ENCODE data around the gene PDE7B.
"Not testable (repeated sequence)": the region's sequence is repeated elsewhere in the genome, so short reads cannot be mapped to it uniquely, and the experiment has no call there.

Gene PDE7B

DNA sequence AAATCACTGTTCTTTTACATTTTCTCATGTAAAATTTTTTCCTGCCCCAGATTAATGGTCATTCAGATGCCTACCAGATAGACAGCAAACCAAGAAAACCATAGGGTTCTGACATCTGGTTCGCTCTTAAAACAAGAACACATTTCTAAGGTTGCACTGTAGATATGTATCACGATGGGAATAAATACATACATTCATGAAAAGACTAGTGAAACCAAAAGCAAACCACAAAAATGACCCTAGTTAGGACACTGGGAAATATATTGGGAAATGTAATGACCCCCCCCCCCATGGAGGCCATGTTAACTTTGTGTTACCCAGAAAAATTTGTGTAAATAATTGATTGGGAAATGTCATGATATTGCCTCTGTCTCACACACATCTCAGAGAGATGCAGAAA lies 361.1 kb downstream of the PDE7B start:
- DNase-seq = no peak

DNA sequence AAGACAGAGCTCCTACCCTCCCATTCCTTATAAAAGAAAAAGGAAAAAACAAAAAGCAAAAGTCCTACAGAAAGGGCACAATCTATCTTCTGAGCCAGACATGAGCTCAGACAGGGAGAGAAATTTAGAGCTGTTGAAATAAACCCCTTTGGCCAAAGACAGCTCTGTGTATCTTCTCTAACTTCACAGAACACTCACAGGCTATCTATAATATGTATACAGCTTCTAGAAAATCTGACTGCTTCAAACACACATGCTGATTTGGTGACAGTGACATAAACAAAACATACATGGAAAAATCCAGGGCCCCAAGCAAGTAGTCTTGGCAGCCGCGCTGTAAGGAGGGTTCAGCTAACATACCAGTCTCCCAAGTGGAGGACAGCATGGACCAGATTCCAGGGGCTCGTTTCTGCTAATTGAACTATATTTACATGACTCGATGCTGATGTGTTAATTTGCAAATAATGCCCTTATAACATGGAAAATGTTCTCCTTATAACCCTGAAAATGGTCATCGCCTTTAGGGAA lies 361.6 kb downstream of the PDE7B start:
- DNase-seq = no peak

DNA sequence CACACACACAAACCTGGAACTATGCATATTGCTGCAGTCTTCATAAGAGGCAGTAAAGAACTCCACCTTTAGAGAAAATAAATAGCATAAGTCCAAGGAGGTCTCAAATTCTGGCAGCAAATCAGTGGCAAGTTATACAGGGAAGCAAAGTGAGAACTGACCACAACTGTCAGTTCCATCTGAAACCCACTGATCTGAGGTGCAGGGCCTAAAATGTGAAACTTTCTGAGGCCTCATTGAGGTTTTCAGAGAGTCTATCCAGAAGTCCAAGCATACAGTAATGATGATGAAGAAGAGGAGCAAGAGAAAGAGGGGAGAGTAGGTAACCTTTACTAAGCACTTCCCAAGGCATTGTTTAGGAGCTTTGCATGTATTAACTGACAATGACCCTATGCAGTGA lies 362.4 kb downstream of the PDE7B start:
- DNase-seq = no peak

DNA sequence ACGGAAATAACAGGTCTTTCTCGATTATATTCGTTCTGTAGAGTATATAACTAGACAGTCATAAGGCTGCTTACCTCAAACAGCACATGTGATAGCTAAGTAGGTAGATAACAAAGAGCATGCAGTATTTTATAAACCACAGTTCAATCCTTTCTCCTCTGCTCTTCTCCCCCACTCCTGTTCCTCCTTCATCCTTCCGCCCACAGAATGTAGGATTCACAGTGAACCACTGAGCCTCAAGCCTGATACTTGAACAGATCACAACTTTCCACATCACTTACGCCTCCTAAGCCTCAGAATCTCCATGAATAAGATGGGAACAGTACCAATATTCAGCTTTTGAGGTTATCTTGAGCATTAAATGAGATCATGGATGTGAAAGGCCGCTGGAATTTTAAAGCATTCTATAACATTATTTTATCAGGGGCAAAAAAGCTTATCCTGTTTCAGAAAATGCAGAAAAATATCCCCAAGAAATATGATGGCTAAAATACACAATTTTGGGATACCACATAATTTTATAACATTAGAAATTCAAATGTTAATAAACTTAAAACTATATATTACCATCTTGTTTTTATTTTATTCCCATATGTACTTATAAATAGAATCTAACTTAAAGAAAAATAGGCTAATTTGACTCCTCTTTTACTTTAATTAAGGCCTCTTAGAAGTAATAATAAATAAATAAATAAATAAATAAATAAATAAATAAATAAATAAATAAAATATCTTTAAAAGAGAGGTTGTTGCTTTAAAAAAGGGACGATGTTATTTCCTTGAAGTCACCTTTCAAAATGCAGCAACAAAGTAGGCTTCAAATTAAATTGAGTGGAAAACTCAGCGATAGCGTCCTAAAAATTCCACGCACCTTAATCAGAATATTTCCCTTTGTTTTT lies 365.3 kb downstream of the PDE7B start:
- DNase-seq = no peak

DNA sequence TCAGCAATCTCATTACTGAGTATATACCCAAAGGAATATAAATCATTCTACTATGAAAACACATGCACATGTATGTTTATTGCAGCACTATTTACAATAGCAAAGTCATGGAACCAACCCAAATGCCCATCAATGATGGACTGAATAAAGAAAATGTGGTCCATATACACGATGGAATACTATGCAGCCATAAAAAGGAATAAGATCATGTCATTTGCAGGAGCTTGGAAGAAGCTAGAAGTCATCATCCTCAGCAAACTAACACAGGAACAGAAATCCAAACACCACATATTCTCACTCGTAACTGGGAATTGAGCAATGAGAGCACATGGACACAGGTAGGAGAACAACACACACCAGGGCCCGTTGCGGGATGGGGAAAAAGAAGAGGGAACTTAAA lies 373.5 kb downstream of the PDE7B start:
- DNase-seq = not testable (repeated sequence)

DNA sequence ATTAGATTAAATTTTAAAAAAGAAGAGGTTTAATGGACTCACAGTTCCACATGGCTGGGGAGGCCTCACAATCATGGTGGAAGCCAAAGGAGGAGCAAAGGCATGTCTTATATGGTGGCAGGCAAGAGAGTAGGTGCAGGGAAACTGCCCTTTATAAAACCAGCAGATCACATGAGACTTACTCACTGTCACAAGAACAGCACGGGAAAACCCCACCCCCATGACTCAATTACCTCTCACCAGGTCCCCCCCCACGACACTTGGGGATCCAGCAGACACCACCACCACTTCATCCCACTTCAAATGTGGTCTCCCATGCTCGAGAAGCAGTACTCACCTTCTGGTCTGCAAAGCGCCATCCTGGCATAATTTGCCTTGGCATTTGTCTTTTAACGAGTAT lies 374.0 kb downstream of the PDE7B start:
- no peak for DNase-seq

DNA sequence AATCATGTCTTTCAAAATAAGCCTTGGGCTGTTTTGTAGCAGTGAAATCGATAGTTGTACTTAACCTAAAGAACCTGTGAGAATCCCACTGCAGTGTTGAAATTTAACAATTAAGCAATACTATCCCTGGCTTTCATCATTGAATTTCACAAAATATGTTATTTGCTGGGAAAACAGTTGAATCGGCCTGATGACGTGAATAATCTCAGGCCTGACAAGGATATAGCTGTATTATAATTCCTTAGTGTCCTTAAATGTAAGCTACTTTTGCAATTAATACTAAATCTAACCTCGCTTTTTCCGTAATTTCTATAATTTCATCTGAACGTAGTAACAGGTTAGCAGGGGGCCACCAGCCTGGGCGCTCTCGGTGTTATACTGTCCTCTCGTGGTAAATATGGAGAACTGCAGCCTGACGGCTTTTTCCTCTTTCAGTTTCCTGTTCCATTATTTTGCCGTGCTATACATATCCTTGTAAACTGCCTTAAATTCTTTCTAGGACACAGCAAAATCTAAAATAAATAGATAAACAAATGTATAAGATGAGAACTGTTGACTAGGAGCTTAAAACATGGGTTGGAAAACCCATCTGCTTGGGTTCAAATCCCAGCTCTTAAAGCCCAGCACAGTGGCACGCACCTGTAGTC lies 374.6 kb downstream of the PDE7B start:
- DNase-seq = peak; percentile 7

DNA sequence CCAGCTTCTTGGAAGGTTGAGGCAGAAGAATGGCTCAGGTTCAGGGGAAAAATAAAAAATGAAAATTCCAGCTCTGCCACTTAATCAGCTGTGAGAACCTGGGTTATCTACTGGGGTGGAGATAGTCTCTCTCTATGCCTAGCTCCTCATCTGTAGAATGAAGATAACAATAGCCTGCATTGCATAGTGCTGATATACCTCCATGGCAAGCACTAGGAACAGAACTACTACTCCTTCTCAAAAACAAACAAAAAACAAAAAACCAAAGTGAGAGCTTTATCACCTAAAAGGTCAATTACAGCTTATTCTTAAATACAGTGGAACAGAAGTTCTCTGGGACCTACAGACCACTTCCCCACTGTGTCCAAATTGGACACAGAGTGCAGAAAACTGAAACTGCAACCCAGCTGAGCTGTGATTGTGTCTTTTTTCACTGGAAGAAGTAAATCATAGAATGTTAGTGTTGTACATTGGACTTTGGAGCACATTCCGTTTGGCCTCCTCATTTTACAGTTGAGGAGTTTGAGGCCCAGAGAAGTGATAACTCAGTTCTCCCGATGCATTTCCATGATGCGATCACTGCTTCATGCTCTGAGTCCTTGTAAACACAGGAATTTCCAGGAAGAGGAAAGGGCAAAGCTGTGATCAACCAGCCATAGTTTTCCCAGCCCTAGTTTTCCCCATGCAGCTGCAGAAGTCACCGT lies 375.3 kb downstream of the PDE7B start:
- DNase-seq = no peak

DNA sequence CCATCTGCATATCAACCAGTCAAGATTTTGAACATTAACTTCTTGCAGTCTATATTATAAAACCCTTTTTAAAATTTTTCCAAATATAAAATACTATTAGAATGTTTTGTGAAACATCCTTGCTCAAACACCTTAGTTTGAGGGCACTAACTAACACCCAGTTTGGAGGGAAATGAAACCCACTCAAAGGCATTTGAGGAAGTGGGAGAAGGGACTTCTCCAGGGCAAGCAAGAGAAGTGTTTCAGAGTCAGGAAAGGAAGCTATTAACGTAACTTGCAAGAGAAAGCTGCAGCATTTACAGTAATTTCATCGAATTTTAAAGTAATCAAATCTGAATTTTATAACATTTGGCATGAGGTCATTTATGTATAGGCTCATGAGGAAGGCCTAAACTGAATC lies 377.3 kb downstream of the PDE7B start:
- DNase-seq = no peak

DNA sequence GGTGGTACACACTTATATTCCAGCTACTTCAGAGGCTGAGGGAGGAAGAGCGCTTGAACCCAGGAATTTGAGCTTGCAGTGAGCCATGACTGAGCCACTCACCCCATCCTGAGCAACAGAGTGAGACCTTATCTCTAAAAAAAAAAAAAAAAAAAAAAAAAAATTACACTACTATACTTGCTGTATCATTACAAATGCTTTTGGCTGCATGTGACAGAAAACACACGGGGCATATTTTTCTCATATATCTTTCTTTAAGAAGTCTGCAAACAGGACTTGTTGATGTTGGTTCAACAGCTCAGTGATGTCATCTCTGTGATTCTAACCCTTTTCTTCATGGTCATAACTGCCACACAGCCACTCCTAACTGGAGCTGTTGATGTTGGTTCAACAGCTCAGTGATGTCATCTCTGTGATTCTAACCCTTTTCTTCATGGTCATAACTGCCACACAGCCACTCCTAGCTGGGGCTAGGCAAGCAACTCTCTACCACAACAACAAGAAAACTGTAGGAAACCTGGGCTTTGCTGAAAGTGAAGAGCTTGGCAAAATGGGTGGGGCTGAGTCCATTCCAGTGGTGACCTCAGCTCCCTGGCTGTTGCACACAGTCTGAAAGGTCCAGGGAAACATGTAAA lies 378.8 kb downstream of the PDE7B start:
- DNase-seq = no peak

DNA sequence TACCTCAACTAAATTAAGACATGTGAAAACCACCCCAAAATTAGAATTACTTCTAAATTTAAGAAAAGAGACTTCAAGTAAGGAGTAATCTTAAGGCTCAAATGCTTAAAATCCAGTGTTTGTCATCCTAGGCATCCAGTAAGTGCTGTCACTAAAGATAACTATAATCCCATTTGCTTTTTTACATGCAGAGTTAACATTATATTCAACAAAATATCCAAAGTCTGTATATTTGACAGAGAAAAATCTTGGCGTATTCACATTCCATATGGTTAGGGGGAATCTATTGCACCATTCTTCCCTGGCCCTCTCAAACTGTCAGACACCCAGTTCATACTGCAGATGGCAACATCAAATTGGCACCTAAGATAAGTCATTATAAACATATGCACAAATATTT lies 381.2 kb downstream of the PDE7B start:
- DNase-seq = no peak

DNA sequence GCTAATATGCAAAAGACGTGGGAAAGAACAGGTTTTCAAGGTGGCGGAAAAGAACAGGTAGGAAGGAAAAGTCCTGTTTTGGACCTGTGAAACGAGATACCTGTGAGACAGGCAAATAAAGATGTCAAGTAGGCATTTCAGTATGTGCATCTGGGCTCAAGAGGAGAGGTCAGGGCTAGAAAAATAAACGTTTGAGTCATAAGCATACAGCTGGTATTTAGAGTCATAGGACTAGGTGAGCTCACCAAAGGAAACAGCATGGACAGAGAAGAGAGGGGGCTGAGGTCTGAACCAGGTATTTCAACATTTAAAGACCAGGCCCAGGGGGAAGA lies 383.7 kb downstream of the PDE7B start:
- DNase-seq = no peak

DNA sequence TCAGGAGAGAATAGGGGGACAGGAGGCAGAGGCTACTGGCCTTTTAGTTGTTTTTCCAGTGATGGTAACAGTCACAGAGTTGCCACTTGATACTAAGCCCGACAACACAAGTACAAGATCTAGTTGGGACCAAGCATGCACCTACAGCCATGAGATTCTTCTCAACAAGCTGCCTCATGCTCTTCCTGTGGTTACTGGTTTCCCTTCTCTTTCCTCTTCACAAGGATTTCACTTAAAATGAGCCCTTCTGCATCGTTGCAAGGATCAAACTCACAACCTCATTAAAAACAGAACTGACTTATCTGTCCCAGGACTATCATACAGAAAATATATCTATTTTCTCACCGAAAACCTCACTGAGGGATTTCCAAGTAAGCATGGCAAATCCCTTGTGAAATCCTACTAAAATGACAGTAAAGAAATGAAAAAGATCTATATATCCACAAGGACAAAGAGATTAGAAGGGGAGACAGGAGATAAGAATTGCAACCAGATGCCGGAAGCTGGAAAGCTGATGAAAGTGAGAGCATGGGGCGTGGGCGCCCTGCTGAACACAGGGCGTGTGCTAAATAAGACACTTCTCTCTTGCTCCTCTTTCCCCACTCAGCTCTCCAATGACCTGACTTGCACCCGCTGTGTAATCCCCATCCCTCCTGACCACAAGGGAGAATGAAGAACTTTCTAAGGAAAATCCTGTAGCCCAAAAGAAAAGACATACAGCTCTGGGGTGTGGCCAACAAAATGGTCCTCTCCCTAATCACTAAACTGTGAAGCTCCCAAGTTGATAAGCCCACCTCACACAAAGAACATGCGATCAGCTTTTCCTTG lies 385.2 kb downstream of the PDE7B start:
- no peak for DNase-seq

DNA sequence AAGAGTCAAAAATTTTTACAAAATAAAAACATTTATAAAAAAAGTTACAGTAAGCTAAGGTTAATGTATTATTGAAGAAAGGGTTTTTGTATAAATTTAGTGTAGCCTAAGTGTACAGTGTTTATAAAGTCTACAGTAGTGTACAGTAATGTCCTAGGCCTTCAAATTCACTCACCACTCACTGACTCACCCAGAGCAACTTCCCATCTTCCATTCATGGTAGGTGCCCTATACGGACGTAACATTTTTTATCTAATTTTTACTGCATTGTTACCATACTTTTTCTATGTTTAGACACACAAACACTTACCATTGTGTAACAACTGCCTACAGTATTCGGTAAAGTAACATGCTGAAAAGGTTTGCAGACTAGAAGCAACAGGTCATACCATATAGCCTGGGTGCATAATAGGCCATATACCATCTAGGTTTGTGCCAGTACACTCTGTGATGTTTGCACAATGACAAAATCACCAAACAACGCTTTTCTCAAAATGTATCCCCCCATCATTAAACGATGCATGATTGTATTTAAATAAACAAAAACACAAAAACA lies 392.6 kb downstream of the PDE7B start:
- DNase-seq = no peak

All from DMS79 treated with DMSO at 0.1 percent for 48 hours (cell line).